ENCODE data around the gene WDR88. TPM values are rescaled to one million over a fixed set of nuclear protein-coding genes. Genes with fewer than 3 reads are reported as not detected.

The WDR88 gene
- total RNA-seq, 1 donor from 2014 or later: not detected

GRCh38 chr19:33201886-33202545 is 70.1 kb downstream of the WDR88 start:
- H3K27me3 ChIP-seq: no peaks in the 10 kb centered on the region
- H3K4me3 ChIP-seq: no peak overlapping the region
- H3K36me3 ChIP-seq: peaks cover 14 to 41% of the 10 kb centered on the region in 2 donors
- no peak for DNase-seq (ENCODE audit: low spot score in 2 of 2)
- TF ChIP-seq CTCF (IDR thresholded peaks at IDR 0.05): no peak
- no peak overlapping the region for H3K27ac ChIP-seq
- H3K9me3 ChIP-seq: no peaks in the 10 kb centered on the region
- no peaks in the 10 kb centered on the region for H3K4me1 ChIP-seq
- intact Hi-C loops (cut with DNase I): no loop called here

DNA sequence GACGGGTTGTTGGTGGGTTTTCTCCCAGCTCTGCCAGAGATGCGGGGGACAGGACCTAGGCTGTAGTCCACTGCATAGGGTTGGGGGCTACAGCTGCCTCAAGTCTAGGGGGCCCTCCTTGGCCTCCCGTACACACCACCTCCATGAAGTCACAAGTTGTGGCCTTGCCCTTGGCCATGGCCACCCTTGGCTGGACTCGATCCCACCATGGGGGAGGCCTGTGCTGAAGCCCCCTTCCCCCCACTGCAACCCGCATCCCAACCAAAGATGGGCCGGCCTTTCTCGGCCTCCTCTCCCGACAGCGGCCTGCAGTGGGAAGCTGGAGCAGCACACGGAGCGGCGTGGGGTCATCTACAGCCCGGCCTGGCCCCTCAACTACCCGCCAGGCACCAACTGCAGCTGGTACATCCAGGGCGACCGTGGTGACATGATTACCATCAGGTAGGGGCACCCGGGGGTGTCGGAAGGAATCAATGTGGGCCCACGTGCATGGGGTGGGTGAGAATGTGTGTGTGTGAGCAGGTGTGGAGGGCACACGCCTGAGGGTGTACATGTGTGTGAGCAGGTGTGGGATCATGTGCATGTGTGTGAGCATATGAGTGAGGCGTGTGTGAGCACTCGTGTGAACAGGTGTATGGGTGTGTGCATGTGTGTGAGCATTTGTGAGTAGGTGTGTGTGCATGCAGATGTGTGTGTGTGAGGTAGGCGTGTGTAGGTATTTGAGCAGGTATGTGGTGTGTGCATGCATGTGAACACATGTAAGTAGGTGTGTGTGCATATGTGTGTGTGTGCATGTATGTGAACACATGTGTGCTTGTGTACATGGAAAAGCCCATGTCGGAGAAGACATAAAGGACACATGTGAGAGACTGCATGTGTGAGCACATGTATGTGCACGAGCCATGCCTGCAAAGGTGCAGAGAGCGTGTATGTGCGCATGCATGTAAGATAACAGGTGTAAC is 70.9 kb downstream of the WDR88 start:
- Histone ChIP-seq H3K4me3 (no peak overlapping the region), H3K36me3 (peaks cover 18 to 46% of the 10 kb centered on the region in 2 donors), H3K27me3 (no peaks in the 10 kb centered on the region), H3K9me3 (no peaks in the 10 kb centered on the region), H3K4me1 (no peaks in the 10 kb centered on the region), H3K27ac (no peak overlapping the region)
- no peak for TF ChIP-seq CTCF (IDR thresholded peaks at IDR 0.05)
- DNase-seq (ENCODE audit: low spot score in 2 of 2): no peak
- intact Hi-C loops (cut with DNase I): no loop called here

DNA sequence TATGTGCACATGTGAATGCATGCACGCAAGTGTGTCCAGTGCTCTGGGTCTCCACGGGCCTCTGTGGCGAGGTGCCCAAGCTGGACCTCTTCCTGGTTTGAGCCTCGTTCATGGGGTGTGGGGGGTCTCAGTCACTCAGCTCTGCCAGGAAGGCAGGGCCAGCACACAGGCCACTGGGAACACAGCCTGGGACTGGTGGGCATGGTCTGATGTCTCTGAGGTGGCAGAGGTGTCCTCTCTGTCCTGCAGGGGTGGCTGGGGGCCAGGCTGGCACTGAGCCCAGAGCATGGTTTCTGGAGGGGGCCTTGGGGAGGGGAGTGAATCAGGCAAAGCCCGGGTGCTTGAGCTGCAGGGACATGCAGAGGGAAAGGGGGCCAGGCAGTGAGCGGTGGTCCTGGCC is 71.6 kb downstream of the WDR88 start:
- H3K27ac ChIP-seq: no peak overlapping the region
- no peak for DNase-seq (ENCODE audit: low spot score in 2 of 2)
- no peaks in the 10 kb centered on the region for H3K4me1 ChIP-seq
- H3K36me3 ChIP-seq: peaks cover 18 to 46% of the 10 kb centered on the region in 2 donors
- H3K9me3 ChIP-seq: no peaks in the 10 kb centered on the region
- intact Hi-C loops (cut with DNase I): no loop called here
- no peak for TF ChIP-seq CTCF (IDR thresholded peaks at IDR 0.05)
- no peak overlapping the region for H3K4me3 ChIP-seq
- no peaks in the 10 kb centered on the region for H3K27me3 ChIP-seq

DNA sequence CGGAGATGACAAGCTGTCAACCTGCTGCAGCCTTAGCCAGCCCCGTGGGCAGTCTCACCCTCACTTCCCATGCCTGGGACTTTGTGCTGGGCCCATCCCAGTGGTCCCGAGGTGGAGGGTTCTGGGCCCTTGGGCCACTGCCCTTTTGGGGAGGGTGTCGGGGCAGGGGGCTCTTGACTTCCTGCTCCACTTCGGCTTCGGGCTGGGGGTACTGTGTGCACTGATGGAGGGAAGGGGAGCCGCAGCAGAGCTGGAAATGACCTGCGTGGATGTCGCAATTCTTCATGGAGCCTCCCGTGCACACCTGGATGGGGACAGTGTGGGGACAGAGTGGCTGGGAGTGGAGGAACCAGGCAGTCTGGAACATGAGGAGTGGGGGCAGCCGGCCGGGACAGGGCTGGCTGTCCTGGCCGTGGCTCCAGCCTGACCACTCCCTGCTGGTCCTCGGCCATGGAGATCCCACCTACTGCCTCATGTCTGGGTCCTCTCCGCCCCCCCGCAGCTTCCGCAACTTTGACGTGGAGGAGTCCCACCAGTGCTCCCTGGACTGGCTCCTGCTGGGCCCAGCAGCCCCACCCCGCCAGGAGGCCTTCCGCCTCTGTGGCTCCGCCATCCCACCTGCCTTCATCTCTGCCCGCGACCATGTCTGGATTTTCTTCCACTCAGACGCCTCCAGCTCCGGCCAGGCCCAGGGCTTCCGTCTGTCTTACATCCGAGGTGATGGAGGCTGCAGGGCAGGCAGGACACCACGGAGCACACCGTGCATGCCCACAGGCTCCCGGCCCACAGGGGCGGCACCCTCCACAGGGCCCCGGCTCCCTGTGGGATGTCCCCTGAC is 72.4 kb downstream of the WDR88 start:
- Histone ChIP-seq H3K27me3 (no peaks in the 10 kb centered on the region), H3K9me3 (no peaks in the 10 kb centered on the region), H3K4me3 (no peak overlapping the region), H3K27ac (no peak overlapping the region), H3K36me3 (peaks cover 18 to 46% of the 10 kb centered on the region in 2 donors), H3K4me1 (no peaks in the 10 kb centered on the region)
- no peak for DNase-seq (ENCODE audit: low spot score in 2 of 2)
- TF ChIP-seq CTCF (IDR thresholded peaks at IDR 0.05): no peak
- intact Hi-C loops (cut with DNase I): no loop called here

DNA sequence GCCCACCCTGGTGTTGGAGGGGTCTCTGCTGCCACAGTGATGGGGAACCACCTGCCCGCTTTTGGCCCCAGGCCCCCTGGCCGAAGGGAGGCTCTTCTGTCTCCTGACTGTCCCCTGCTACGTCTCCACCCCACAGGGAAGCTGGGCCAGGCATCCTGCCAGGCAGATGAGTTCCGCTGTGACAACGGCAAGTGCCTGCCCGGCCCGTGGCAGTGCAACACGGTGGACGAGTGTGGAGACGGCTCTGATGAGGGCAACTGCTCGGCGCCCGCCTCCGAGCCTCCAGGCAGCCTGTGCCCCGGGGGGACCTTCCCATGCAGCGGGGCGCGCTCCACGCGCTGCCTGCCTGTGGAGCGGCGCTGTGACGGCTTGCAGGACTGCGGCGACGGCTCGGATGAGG is 73.2 kb downstream of the WDR88 start:
- no peak for TF ChIP-seq CTCF (IDR thresholded peaks at IDR 0.05)
- intact Hi-C loops (cut with DNase I): no loop called here
- Histone ChIP-seq H3K4me3 (no peak overlapping the region), H3K9me3 (no peaks in the 10 kb centered on the region), H3K36me3 (peaks cover 18 to 46% of the 10 kb centered on the region in 2 donors), H3K27ac (no peak overlapping the region), H3K4me1 (no peaks in the 10 kb centered on the region), H3K27me3 (no peaks in the 10 kb centered on the region)
- no peak for DNase-seq (ENCODE audit: low spot score in 2 of 2)
